Neural progenitor cell (in vitro differentiated cells): ENCODE measurements around the gene GPR68. TPM values are rescaled to one million over a fixed set of nuclear protein-coding genes. Genes with fewer than 3 reads are reported as not detected.

ENCODE experiments used
- DNase-seq: peaks from one replicate; pipeline ENCODE4 v3.0.0-alpha.2; 2016; ENCODE audit warnings: low spot score
- H2AFZ ChIP-seq: fragments of 200-600 bp; sonication (generic); replicated peaks from 2 replicates; pipeline ENCODE4 v1.6.1; 2016; ENCODE audit warnings: antibody characterized with exemption
- H3F3A ChIP-seq: fragments of 200-600 bp; sonication (generic); 2 replicates; pipeline ENCODE4 v1.6.1; 2016; ENCODE audit warnings: antibody characterized with exemption, low read depth
- H3K27ac ChIP-seq: fragments of 200-600 bp; sonication (generic); 2 replicates; pipeline ENCODE4 v1.5.1; 2016; ENCODE audit warnings: mild to moderate bottlenecking
- H3K27me3 ChIP-seq: fragments of 200-600 bp; sonication (generic); 2 replicates; pipeline ENCODE4 v1.6.1; 2016; ENCODE audit warnings: mild to moderate bottlenecking, moderate library complexity
- H3K36me3 ChIP-seq: fragments of 200-600 bp; sonication (generic); 2 replicates; pipeline ENCODE4 v1.5.1; 2016
- H3K4me1 ChIP-seq: fragments of 200-600 bp; sonication (generic); 2 replicates; pipeline ENCODE4 v1.6.1; 2016; ENCODE audit warnings: mixed run types
- H3K4me2 ChIP-seq: fragments of 200-600 bp; sonication (generic); 2 replicates; pipeline ENCODE4 v1.6.1; 2016
- H3K4me3 ChIP-seq: fragments of 200-600 bp; sonication (generic); 2 replicates; pipeline ENCODE4 v1.5.1; 2016
- H3K79me2 ChIP-seq: fragments of 200-600 bp; sonication (generic); 2 replicates; pipeline ENCODE4 v1.6.1; 2016; ENCODE audit warnings: low read depth
- H3K9ac ChIP-seq: fragments of 200-600 bp; sonication (generic); 2 replicates; pipeline ENCODE4 v1.6.1; 2016
- H3K9me3 ChIP-seq: fragments of 200-600 bp; sonication (generic); 2 replicates; pipeline ENCODE4 v1.5.1; 2016; ENCODE audit warnings: low read depth
- H4K20me1 ChIP-seq: fragments of 200-600 bp; sonication (generic); 2 replicates; pipeline ENCODE4 v1.6.1; 2016; ENCODE audit warnings: low read depth
- H3K27ac Mint-ChIP-seq: 3 replicates; pipeline ENCODE4 v1.8.0; 2021; ENCODE audit warnings: mixed read lengths
- H3K27me3 Mint-ChIP-seq: 2 replicates; pipeline ENCODE4 v1.8.0; 2022; ENCODE audit warnings: low read depth, mild to moderate bottlenecking, inconsistent platforms, moderate library complexity, mixed read lengths; ENCODE audit not compliant: insufficient read depth
- H3K36me3 Mint-ChIP-seq: 3 replicates; pipeline ENCODE4 v1.8.0; 2021; ENCODE audit warnings: mixed read lengths
- H3K4me1 Mint-ChIP-seq: 3 replicates; pipeline ENCODE4 v1.8.0; 2021; ENCODE audit warnings: mixed read lengths
- H3K4me3 Mint-ChIP-seq: 3 replicates; pipeline ENCODE4 v1.8.0; 2021; ENCODE audit warnings: mild to moderate bottlenecking, moderate library complexity, mixed read lengths
- H3K9me3 Mint-ChIP-seq: 3 replicates; pipeline ENCODE4 v1.8.0; 2020; ENCODE audit warnings: mixed read lengths
- CTCF ChIP-seq: fragments of 200-600 bp; sonication (generic); IDR thresholded peaks from 2 replicates; pipeline ENCODE4 v1.5.1; 2017; ENCODE audit warnings: antibody characterized with exemption, mild to moderate bottlenecking
- EZH2 ChIP-seq: fragments of 200-600 bp; sonication (generic); IDR thresholded peaks from 2 replicates; pipeline ENCODE4 v1.6.1; 2017; ENCODE audit warnings: antibody characterized with exemption, mild to moderate bottlenecking, moderate library complexity
- EZH2phosphoT487 ChIP-seq: fragments of 200-600 bp; sonication (generic); IDR thresholded peaks from 2 replicates; pipeline ENCODE4 v1.6.1; 2017; ENCODE audit warnings: antibody characterized with exemption
- total RNA-seq: library from RNA; depleted of rRNA; stranded (reverse); fragments of >200 nt; gene quantifications from 2 replicates; pipeline ENCODE4 v1.2.3, GENCODE V29; 2015; ENCODE audit warnings: low replicate concordance

GPR68 gene
- total RNA-seq, 1 donor from 2014 or later = not detected

GRCh38 chr14:91193069-91193468 is 51.4 kb downstream of the GPR68 start:
- H3K36me3 Mint-ChIP-seq = peaks cover 32% of the 10 kb centered on the region
- no peaks in the 10 kb centered on the region for H3K9me3 ChIP-seq
- H3K27me3 ChIP-seq = no peaks in the 10 kb centered on the region
- H3K4me1 ChIP-seq = no peaks in the 10 kb centered on the region
- no peak overlapping the region for H3K9ac ChIP-seq
- no peak overlapping the region for H2AFZ ChIP-seq
- no peaks in the 10 kb centered on the region for H3K9me3 Mint-ChIP-seq
- H3K4me3 ChIP-seq = no peak overlapping the region
- H3K4me3 Mint-ChIP-seq = no peak overlapping the region
- TF ChIP-seq EZH2 (no peak), CTCF (no peak), EZH2phosphoT487 (no peak)
- no peaks in the 10 kb centered on the region for H3K79me2 ChIP-seq
- H3F3A ChIP-seq = no peaks in the 10 kb centered on the region
- H3K27ac ChIP-seq = no peak overlapping the region
- no peaks in the 10 kb centered on the region for H4K20me1 ChIP-seq
- peaks cover 4% of the 10 kb centered on the region for H3K27me3 Mint-ChIP-seq
- H3K27ac Mint-ChIP-seq = no peak overlapping the region
- peaks cover 6% of the 10 kb centered on the region for H3K4me1 Mint-ChIP-seq
- no peaks in the 10 kb centered on the region for H3K36me3 ChIP-seq
- H3K4me2 ChIP-seq = no peak overlapping the region
- DNase-seq = no peak

GRCh38 chr14:91190853-91191252 is 53.7 kb downstream of the GPR68 start:
- Mint-ChIP-seq H3K4me1 (no peaks in the 10 kb centered on the region), H3K4me3 (peak overlapping the region; percentile 38), H3K27ac (peak overlapping the region; percentile 26), H3K9me3 (no peaks in the 10 kb centered on the region), H3K36me3 (peaks cover 21% of the 10 kb centered on the region), H3K27me3 (peaks cover 3% of the 10 kb centered on the region)
- H3K79me2 ChIP-seq = no peaks in the 10 kb centered on the region
- H2AFZ ChIP-seq = no peak overlapping the region
- DNase-seq = no peak
- no peaks in the 10 kb centered on the region for H3K9me3 ChIP-seq
- H3K27ac ChIP-seq = no peak overlapping the region
- no peak overlapping the region for H3K4me2 ChIP-seq
- no peaks in the 10 kb centered on the region for H3K4me1 ChIP-seq
- no peaks in the 10 kb centered on the region for H3F3A ChIP-seq
- TF ChIP-seq EZH2phosphoT487 = no peak
- no peak for TF ChIP-seq EZH2
- no peak for TF ChIP-seq CTCF
- H3K4me3 ChIP-seq = no peak overlapping the region
- H3K9ac ChIP-seq = no peak overlapping the region
- no peaks in the 10 kb centered on the region for H4K20me1 ChIP-seq
- no peaks in the 10 kb centered on the region for H3K27me3 ChIP-seq
- H3K36me3 ChIP-seq = no peaks in the 10 kb centered on the region

GRCh38 chr14:91187271-91187670 is 57.2 kb downstream of the GPR68 start:
- H3K9me3 ChIP-seq = no peaks in the 10 kb centered on the region
- no peaks in the 10 kb centered on the region for H3K36me3 ChIP-seq
- Mint-ChIP-seq H3K27me3 (peaks cover 3% of the 10 kb centered on the region), H3K9me3 (no peaks in the 10 kb centered on the region), H3K4me3 (no peak overlapping the region), H3K36me3 (peaks cover 22% of the 10 kb centered on the region), H3K27ac (no peak overlapping the region), H3K4me1 (no peaks in the 10 kb centered on the region)
- H3K9ac ChIP-seq = no peak overlapping the region
- no peak overlapping the region for H3K27ac ChIP-seq
- no peaks in the 10 kb centered on the region for H3F3A ChIP-seq
- no peak for TF ChIP-seq EZH2
- no peak for TF ChIP-seq EZH2phosphoT487
- no peak for TF ChIP-seq CTCF
- H3K27me3 ChIP-seq = no peaks in the 10 kb centered on the region
- H3K4me1 ChIP-seq = no peaks in the 10 kb centered on the region
- H3K79me2 ChIP-seq = no peaks in the 10 kb centered on the region
- H3K4me3 ChIP-seq = no peak overlapping the region
- H4K20me1 ChIP-seq = no peaks in the 10 kb centered on the region
- no peak overlapping the region for H3K4me2 ChIP-seq
- DNase-seq = no peak
- no peak overlapping the region for H2AFZ ChIP-seq
